HG02642 (cell line): ENCODE measurements around the gene BTAF1.

Experiments
- ATAC-seq: cut with Tn5 transposase; IDR thresholded peaks from one replicate; pipeline ENCODE4 v1.9.1; 2021; ENCODE audit warnings: mild to moderate bottlenecking; ENCODE audit not compliant: unreplicated experiment, poor library complexity

The BTAF1 gene

DNA sequence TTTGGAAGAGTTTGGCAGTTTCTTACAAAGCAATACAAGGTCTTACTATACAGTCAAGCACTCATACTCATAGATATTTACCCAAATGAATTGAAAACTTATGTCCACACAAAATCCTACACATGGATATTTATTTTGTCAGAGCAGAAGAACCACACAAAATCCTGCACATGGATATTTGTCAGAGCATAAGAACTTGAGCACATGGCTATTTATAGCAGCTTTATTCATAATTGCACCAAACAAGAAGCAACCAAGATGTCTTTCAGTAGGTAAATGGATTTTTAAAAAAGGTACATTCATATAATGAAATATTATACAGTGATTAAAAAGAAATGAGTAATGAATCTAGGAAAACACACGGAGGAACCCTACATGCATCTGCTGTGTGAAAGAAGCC lies 115.4 kb downstream of the BTAF1 start:
- ATAC-seq, result no peak

DNA sequence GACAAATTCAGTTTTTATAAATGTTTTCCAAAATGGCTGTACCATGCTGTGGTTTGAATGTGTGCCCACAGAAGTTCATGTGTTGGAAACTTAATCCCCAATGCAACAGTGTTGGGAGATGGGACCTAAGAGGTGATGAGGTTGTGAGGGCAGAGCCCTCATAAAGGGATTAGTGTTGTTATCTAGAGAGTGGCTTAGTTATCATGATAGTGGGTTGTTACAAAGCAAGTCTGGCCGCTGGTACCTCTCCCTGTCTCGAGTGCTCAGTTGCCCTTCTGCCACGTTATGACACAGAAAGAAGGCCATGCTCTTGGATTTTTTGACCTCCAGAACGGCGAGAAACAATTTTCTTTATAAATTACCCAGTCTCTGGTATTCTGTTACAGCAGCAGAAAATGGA lies 119.0 kb downstream of the BTAF1 start:
- no peak for ATAC-seq

DNA sequence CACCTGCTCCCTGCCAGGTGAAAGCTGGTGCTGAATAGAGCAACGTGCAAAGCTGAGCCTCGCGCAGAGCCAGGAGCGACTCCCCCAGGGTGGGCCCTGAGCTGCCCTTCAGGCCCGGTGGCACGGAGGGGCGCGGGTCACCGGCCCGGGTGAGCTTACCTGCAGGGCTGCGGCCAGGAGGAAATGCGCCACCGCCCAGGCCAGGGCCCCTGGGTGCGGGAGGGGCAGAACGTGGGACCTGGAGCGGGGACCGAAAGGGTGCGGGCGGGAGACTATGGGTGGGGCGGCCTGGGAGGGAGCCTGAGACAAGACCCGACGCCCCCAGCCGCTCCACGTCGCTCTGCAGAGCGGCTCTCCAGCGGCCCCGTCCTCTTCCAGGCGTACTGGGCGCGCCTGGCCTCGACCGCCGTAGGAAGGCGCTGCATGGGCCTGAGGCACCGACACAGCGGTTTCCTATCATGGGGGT lies 122.1 kb downstream of the BTAF1 start:
- ATAC-seq, result no peak

DNA sequence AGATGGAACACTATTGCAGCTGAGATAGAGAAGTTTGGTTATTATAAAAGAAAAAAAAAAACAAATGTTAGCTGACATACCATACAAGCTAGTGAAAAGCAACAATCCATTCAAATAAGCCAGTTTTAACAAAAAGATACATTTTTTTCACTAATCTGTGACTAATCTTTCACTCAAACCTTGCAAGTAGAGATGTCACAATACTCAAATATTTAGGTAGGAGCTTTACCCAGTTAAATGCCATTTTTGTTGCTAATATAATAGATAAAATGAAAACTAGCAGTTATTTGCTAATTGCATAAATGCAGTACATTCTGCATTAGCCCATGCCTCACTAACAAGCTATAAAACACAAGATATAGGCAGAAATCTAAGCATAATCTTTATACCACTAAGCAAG lies 123.6 kb downstream of the BTAF1 start:
- ATAC-seq, result no peak

DNA sequence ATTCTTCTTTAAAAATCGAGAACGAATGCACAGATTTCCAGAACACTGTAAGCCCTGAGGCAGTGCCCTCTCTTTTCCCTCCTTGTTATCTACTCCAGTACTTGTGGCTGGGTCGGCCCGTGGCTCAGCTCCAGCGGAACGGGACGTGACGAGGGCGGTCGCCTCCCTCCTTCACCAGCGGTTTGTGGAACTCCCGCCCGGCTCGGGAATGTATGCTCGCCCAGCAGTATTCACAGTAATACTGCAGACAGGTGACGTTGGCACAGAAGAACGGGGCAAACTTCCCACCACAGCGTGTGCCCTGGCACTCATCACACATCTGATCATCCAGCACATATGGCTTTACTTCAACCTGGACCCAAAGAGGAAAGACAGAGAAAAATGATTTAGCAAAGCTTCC lies 128.5 kb downstream of the BTAF1 start:
- no peak for ATAC-seq

DNA sequence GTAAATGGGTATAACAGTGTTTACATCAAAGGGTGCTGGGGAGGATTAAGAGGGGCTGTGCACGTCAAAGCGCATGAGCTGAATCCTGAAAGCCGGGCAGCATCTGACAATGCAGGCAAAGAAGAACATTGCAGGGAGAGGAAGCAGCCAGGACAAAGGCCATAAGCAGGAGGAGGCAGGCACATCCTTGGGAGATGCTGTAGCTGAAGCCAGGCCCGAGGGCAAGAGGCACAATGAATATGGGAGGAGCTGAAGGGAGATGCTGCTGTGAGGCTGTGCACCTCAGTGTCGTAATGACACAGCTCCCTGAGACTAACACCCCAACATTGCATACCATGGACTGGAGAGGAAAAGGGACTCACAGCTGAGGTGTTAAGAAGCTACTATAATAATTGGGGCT lies 129.2 kb downstream of the BTAF1 start:
- no peak for ATAC-seq

DNA sequence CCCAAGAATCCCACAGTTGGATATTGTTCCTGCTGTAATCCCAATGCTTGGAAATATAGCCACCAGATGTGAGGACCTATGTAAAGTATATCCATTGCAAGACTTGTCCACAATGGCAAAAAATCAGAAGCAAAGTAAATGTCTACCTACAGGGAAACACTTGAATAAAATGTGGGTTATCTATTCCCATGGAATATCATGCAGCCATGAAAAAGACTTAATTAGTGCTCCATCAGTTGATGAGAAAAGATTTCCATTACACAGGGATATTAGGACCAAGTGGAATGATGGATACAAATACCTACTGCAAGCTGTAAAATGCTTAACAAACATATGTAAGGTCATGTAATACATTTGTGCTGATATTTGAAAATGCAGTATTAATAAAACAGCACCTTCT lies 131.2 kb downstream of the BTAF1 start:
- no peak for ATAC-seq

DNA sequence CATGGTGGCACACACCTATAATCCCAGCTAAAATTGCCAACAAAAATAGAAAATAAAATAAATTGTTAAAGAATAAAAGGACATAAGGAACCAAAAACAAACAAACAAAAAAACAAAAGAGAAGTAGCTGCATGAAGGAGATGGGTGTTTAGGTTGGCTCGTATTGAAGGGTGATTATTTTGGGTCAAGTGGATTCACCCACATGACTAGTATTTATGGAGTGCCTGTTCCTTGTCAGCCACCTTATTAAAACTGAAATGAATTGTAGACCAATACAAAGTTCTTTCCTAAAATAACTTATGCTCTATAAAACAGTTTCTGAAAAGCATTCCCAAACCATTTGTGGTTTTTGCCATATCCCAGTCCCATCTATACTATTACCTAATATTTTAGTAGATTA lies 138.7 kb downstream of the BTAF1 start:
- no peak for ATAC-seq

DNA sequence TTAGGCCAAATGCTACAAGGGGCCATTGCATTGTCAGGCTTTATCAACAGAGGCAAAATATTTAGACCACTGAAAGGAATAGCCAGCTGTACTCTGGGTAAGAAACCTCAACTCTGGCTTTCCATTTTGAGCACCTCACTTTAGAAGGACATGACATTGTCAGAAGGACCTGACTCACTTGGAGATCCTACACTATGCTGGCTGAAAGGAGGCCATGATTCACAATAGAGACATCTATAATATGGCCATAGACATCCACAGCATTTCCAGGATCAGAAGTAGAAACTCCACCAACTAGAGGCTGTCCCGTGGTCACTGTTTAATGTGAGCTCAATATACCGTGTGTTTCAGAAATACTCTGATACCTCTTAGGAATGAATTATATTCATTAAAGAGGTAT lies 140.9 kb downstream of the BTAF1 start:
- no peak for ATAC-seq

DNA sequence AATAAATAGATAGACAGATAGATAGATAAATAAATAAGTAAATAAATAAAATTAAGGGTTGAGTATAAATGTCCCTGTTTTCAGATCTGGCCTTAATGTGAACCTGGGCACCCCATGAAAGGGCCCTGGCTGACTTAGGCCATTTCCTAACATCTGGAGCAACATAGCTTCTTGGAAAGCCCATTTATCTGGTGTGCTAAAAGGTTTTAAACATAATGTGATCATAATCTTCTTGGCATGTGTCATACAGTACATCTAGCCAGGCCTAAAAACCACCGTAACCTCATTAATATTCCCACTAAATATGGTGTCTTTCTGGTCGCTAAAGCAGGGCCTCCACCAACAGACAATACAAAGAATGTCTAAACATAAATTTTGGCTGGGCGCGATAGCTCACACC lies 142.8 kb downstream of the BTAF1 start:
- no peak for ATAC-seq

DNA sequence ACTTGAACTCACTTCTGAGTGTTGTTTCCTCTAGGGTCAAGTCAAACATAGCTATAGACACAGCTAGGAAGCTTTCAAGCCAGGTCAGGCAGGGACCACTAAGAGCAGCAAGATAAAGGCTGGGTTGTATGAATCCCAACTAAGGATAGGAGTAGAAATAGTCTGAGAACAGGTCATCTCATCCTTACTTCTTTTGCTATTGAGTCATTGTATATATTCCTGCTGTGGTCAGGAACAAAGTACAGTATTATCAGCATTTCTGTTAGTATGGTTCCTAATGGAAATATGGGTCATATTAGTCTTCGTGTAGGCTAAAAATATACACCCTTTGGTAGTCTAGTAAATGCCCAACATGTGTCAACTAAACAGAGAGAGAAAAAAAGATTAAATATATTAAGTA lies 145.3 kb downstream of the BTAF1 start:
- ATAC-seq, result no peak

DNA sequence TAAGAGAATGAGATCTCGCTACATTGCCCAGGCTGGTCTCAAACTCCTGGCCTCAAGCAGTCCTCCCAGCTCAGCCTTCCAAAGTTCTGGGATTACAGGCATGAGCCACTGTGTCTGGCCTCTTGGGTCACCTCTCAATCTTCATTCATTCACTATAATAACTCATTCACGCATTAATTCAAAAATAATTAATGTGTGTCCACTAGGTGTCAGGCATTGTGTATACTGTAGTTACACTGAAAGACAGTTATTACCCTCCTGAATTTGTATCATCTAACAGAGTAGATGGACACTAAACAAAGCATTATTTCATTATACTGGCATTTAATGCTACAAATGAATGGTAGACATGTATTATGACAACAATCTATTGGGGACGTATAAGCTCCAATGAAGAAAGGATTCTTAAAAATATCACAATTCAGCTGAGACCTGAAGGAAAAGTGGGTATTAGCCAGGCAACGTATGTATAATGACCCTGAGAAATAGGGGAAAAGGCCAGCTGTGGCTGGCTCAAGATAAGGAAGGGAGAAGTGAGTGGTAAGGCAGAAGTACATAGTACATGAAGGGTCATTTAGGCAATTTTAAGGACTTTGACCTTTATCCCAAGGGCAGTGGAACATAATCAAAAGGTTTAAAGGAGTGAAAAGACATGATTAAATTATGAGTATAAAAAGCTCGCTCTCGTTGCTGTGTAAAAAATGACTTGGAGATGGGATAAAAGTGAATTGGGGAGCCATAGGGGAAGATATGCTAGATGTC lies 150.7 kb downstream of the BTAF1 start:
- ATAC-seq, result no peak

DNA sequence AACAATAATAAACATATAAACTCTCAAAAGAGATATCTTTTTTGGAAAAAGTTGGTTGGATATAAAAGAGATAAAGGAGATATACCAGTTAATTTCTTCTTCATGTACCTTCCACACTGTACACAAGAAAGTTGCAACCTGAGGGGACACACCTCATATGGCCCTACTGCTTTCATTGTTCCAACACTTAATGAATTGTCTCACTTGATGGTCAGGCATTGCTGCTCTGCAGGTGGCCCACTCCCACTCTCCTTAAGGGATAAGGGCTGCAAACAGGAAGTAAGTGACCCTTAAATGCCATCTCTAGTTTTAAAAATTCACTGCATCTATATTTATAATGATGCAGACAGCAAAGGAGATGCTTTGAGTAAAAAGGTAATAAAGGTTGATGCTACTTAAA lies 152.3 kb downstream of the BTAF1 start:
- ATAC-seq, result no peak

DNA sequence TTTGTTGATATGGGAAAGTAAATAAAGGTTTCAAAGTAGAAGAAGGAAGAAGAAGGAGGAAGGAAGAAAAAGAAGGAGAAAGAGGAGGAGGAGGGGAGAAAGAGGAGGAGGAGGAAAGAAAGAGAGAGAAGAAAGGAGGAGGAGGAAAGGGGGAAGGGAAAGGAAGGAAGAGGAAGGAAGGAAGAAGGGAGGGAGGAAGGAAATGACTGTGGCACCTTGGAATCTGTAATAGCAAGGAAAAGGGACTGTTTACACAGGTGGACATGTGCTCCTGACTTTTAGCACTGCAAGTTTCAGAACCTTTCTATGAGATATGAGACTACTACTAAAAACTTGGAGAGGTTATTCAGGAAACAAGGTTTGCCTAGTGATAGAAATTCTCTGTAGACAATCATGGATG lies 153.2 kb downstream of the BTAF1 start:
- no peak for ATAC-seq

DNA sequence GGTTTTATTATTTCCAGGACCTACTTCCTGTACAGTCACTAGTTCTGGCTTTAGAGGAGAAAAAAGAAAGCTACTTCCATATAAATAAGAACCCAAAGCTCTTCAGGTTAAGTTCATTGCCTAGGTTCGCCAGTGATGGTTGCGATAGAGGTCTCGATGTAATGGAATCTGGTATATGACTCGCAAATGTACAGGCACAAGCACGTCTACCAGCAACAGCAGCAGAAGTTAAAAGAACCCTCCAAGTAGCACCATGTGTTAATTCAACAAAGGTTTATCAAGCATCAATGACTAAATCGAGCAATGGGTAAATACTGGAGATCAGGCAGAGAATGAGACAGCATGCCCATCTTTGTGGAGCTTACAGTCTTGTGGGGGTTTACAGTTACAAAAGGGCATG lies 155.4 kb downstream of the BTAF1 start:
- ATAC-seq, result no peak
